Endothelial cell of umbilical vein (primary cell): ENCODE results near the gene AIF1L. TPM values are rescaled to one million over a fixed set of nuclear protein-coding genes. Genes with fewer than 3 reads are reported as not detected.

Experiments
- BruUV-seq: library from RNA; stranded (reverse); fragments of 400-500 nt; replicated peaks from 2 replicates; lab custom pipeline; 2021; lab: Mats Ljungman, UMichigan
- CTCF ChIA-PET: fragments of 300-600, 350-600 bp; sonication (Branson Sonifier 250); formaldehyde crosslinking; loops from one replicate; lab custom pipeline; 2021; ENCODE audit warnings: antibody characterized with exemption, inconsistent platforms; lab: Charles Lee
- POLR2A ChIA-PET: fragments of 300-600, 350-600 bp; sonication (Branson Sonifier 250); formaldehyde crosslinking; loops from one replicate; lab custom pipeline; 2021; ENCODE audit warnings: antibody characterized with exemption, inconsistent platforms; lab: Charles Lee
- DNase-seq: peaks from one replicate; pipeline ENCODE4 v3.0.0-alpha.2; 2011; ENCODE audit warnings: low read depth, low spot score
- FAIRE-seq: peaks from 2 replicates; lab custom pipeline; 2011; peaks lifted over from hg19 to GRCh38; lab: Jason Lieb, UNC
- H2AFZ ChIP-seq: 2 replicates; pipeline ENCODE4 v1.6.0; 2012; ENCODE audit warnings: low read depth, low read length, control low read depth, inconsistent platforms
- H3K27ac ChIP-seq: 2 replicates; pipeline ENCODE4 v1.5.1; 2011; ENCODE audit warnings: low read depth, mild to moderate bottlenecking, control low read depth, low read length, moderate library complexity; ENCODE audit not compliant: insufficient read depth
- H3K27me3 ChIP-seq, 2 experiments: 2 replicates each; pipeline versions ENCODE4 v1.6.0 to v1.6.1; 2011; ENCODE audit warnings: low read length in 2 of 2, mixed read lengths in 1 of 2; ENCODE audit not compliant: control insufficient read depth in 2 of 2, insufficient read depth in 2 of 2
- H3K36me3 ChIP-seq, 2 experiments: 2 replicates in 1 of 2; 3 replicates in 1 of 2; pipeline ENCODE4 v1.5.1; 2011; ENCODE audit warnings: low read length in 2 of 2, mild to moderate bottlenecking in 1 of 2, moderate library complexity in 1 of 2; ENCODE audit not compliant: control insufficient read depth in 2 of 2, insufficient read depth in 2 of 2; ENCODE audit errors: extremely low read depth in 1 of 2
- H3K4me1 ChIP-seq: 3 replicates; pipeline ENCODE4 v1.5.1; 2011; ENCODE audit warnings: mild to moderate bottlenecking, low read length; ENCODE audit not compliant: control insufficient read depth, insufficient read depth; ENCODE audit errors: extremely low read depth
- H3K4me2 ChIP-seq: 2 replicates; pipeline ENCODE4 v1.6.1; 2011; ENCODE audit warnings: low read length, control low read depth, mixed read lengths; ENCODE audit not compliant: insufficient read depth
- H3K4me3 ChIP-seq, 3 experiments: fragments of 200-600 bp in 1 of 3; sonication (generic), shearing (Covaris generic) in 1 of 3; replicated peaks in 1 of 3; 2 replicates each; pipeline ENCODE4 v1.5.1; 2011 to 2016; ENCODE audit warnings: control low read depth in 3 of 3, low read length in 3 of 3, mild to moderate bottlenecking in 2 of 3, inconsistent platforms in 1 of 3, low read depth in 1 of 3, moderate library complexity in 1 of 3; ENCODE audit not compliant: insufficient read depth in 1 of 3
- H3K79me2 ChIP-seq: 2 replicates; pipeline ENCODE4 v1.6.0; 2012; ENCODE audit warnings: low read length, inconsistent platforms; ENCODE audit not compliant: control insufficient read depth, insufficient read depth
- H3K9ac ChIP-seq: replicated peaks from 2 replicates; pipeline ENCODE3; 2011; ENCODE audit warnings: low read length, control low read depth; ENCODE audit not compliant: insufficient read depth; ENCODE audit errors: extremely low read depth
- H3K9me1 ChIP-seq: replicated peaks from 3 replicates; pipeline ENCODE4 v1.6.0; 2011; ENCODE audit warnings: mild to moderate bottlenecking, low read length; ENCODE audit not compliant: control insufficient read depth, insufficient read depth; ENCODE audit errors: extremely low read depth
- H3K9me3 ChIP-seq: replicated peaks from 2 replicates; pipeline ENCODE4 v1.5.1; 2012; ENCODE audit warnings: low read length, inconsistent platforms; ENCODE audit not compliant: control insufficient read depth, insufficient read depth
- H4K20me1 ChIP-seq: replicated peaks from 2 replicates; pipeline ENCODE3; 2011; ENCODE audit warnings: mild to moderate bottlenecking, low read length; ENCODE audit not compliant: control insufficient read depth, insufficient read depth; ENCODE audit errors: extremely low read depth
- EZH2 ChIP-seq: IDR thresholded peaks from 2 replicates; pipeline ENCODE4 v1.6.1; 2012; ENCODE audit warnings: borderline replicate concordance, low read depth, mild to moderate bottlenecking, moderate library complexity, low read length, inconsistent platforms; ENCODE audit not compliant: severe bottlenecking
- FOS ChIP-seq: IDR thresholded peaks from 2 replicates; pipeline ENCODE4 v1.6.1; 2011; ENCODE audit warnings: mild to moderate bottlenecking, low read length, moderate library complexity, borderline replicate concordance; ENCODE audit not compliant: insufficient read depth
- GATA2 ChIP-seq: IDR thresholded peaks from 2 replicates; pipeline ENCODE4 v1.7.0; 2011; ENCODE audit warnings: low read depth, mild to moderate bottlenecking, moderate library complexity, mixed read lengths, low read length; ENCODE audit not compliant: insufficient read length, insufficient read depth
- JUN ChIP-seq: IDR thresholded peaks from 2 replicates; pipeline ENCODE4 v1.6.1; 2011; ENCODE audit warnings: borderline replicate concordance, low read depth; ENCODE audit not compliant: insufficient read length, insufficient read depth
- MYC ChIP-seq: IDR thresholded peaks from one replicate; pipeline ENCODE4 v1.6.1; 2011; ENCODE audit warnings: mild to moderate bottlenecking, low read depth, low read length
- POLR2A ChIP-seq: IDR thresholded peaks from 2 replicates; pipeline ENCODE4 v1.6.1; 2012; ENCODE audit warnings: low read depth, mild to moderate bottlenecking, control low read depth, low read length
- POLR2AphosphoS5 ChIP-seq: IDR thresholded peaks from 2 replicates; pipeline ENCODE4 v1.6.1; 2012; ENCODE audit warnings: low read depth, mild to moderate bottlenecking, control low read depth, low read length, moderate library complexity; ENCODE audit not compliant: insufficient read depth
- dilution Hi-C: fragments of 300-500 bp; cut with MboI; formaldehyde crosslinking; loops from one replicate; pipeline ENCODE4 v1.15.0; 2019; ENCODE audit warnings: low sequenced_read_pairs; ENCODE audit not compliant: extremely low pct_ligation_motif_present
- intact Hi-C: fragments of 100-400 bp; cut with micrococcal nuclease; formaldehyde crosslinking; loops from one replicate; pipeline ENCODE4 v1.10.0; 2022
- polyA plus RNA-seq, 4 experiments: library from polyadenylated mRNA; depleted of rRNA in 3 of 4; stranded (reverse) in 3 of 4; unstranded in 1 of 4; fragments of >200 nt; gene quantifications; 2 replicates each; pipeline versions ENCODE4 v1.2.1 to v1.2.3, GENCODE V29; 2011 to 2012; ENCODE audit warnings: missing spikeins in 1 of 4
- total RNA-seq: library from RNA; stranded (reverse); gene quantifications from 2 replicates; pipeline ENCODE4 v1.2.3, GENCODE V29; 2021
- TF ChIP-seq, protein P1 (sequence below): IDR thresholded peaks from 2 replicates; pipeline ENCODE4 v1.6.1; 2011; ENCODE audit not compliant: insufficient read depth, insufficient read length
- TF ChIP-seq, protein P2 (sequence below), 2 donors: IDR thresholded peaks; 1 replicate in 1 of 2; 2 replicates in 1 of 2; pipeline ENCODE4 v1.5.1; 2011; ENCODE audit warnings: low read length in 2 of 2, mild to moderate bottlenecking in 2 of 2, moderate library complexity in 2 of 2, control low read depth in 1 of 2, inconsistent platforms in 1 of 2, low read depth in 1 of 2; ENCODE audit not compliant: insufficient read depth in 1 of 2; ENCODE audit errors: extremely low read depth in 1 of 2

AIF1L gene
- total and polyA plus RNA-seq, 2 donors (not counting 3 experiments of a cell fraction or from before 2014, with no cell fraction given) = 17.8 to 39.7 TPM

DNA sequence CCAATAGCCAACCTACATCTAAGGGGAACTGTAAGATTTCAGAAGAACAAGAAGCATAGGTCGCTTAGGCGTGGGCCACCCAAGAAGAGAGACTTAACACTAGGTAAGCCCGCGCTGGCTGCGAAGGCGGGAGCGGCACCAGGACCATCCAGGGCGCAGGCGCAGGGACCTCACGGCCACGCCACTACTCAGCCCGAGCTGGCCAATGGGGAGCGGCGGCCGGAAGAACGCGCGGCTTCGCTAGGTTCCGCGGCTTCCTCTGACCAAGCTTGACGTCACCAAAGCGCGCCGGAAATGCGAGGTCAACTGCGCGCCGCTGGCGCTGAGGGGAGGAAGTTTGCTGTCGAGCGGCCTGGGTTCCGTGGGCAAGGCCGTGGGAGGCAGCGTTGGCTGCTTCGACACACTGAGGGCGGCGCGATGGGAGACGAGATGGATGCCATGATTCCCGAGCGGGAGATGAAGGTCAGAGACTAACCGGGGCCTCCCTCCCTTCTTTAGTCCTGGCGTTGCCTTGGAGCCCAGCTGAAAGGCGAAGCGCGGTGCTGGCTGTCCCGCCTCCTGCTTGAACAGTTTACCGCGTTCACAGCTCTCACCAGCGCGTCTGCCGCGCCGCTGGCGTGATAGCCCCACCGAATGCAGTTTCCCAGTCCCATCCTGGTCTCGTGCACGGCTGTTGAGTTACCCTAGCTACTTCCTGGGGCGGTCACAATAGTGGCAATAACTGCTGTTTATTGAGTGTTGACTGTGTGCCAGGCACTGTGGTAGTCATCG, 29.1 kb downstream of the AIF1L start, which contains the start of gene NUP214:
TSS of gene NUP214 (plus strand) at position 299 of the 771 bp plus-strand sequence. CDS start at position 418, 119 bp downstream.
- no peaks in the 10 kb centered on the region for H3K27me3 ChIP-seq
- dilution Hi-C loops = no loop called here
- TSS peak; percentile 53 for BruUV-seq
- peak within 1 kb of the TSS; percentile 37 to 83 (median 65) for H3K4me3 ChIP-seq
- DNase-seq (peak; percentile 99), FAIRE-seq (peak; percentile 97)
- CTCF ChIA-PET = interaction anchor here (0.9 to 2.3 kb wide), 6 partner anchors 16 to 211 kb away, joined by 3 to 17 read pairs (median 7); partner anchors contain the start of gene AIF1L
- H3K27ac ChIP-seq = peak within 1 kb of the TSS; percentile 63
- POLR2A ChIA-PET = interaction anchor here (0.8 to 1.4 kb wide), 2 partner anchors 9 to 14 kb away, joined by 4 to 7 read pairs; no protein-coding TSS in a partner anchor
- no peaks in the 10 kb centered on the region for H4K20me1 ChIP-seq
- TF ChIP-seq POLR2A = peak; percentile 97
- no peak for TF ChIP-seq EZH2
- peak; percentile 51 for TF ChIP-seq MYC
- no peak for TF ChIP-seq GATA2
- TF ChIP-seq, protein P1, sequence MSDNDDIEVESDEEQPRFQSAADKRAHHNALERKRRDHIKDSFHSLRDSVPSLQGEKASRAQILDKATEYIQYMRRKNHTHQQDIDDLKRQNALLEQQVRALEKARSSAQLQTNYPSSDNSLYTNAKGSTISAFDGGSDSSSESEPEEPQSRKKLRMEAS = peak; percentile 52
- TF ChIP-seq POLR2AphosphoS5 = peak; percentile 95
- TF ChIP-seq, protein P2, sequence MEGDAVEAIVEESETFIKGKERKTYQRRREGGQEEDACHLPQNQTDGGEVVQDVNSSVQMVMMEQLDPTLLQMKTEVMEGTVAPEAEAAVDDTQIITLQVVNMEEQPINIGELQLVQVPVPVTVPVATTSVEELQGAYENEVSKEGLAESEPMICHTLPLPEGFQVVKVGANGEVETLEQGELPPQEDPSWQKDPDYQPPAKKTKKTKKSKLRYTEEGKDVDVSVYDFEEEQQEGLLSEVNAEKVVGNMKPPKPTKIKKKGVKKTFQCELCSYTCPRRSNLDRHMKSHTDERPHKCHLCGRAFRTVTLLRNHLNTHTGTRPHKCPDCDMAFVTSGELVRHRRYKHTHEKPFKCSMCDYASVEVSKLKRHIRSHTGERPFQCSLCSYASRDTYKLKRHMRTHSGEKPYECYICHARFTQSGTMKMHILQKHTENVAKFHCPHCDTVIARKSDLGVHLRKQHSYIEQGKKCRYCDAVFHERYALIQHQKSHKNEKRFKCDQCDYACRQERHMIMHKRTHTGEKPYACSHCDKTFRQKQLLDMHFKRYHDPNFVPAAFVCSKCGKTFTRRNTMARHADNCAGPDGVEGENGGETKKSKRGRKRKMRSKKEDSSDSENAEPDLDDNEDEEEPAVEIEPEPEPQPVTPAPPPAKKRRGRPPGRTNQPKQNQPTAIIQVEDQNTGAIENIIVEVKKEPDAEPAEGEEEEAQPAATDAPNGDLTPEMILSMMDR (IDR thresholded peaks at IDR 0.05; ENCODE audit: extremely low read depth in 1 of 2, insufficient read depth in 1 of 2, low read depth in 1 of 2, low read length in 2 of 2) = no peak
- TF ChIP-seq FOS = no peak
- TF ChIP-seq JUN = no peak
- H3K4me2 ChIP-seq = peak within 1 kb of the TSS; percentile 88
- H3K79me2 ChIP-seq = peaks cover 17% of the 10 kb centered on the region
- intact Hi-C loops = loop anchor here (1.0 kb wide), 2 partner anchors 8 to 67 kb away; no protein-coding TSS in a partner anchor
- H3K9ac ChIP-seq = peak within 1 kb of the TSS; percentile 89
- peaks cover 10% of the 10 kb centered on the region in 2 experiments for H3K36me3 ChIP-seq
- H2AFZ ChIP-seq = peak within 1 kb of the TSS; percentile 18
- H3K4me1 ChIP-seq = peaks cover 11% of the 10 kb centered on the region
- no peaks in the 10 kb centered on the region for H3K9me1 ChIP-seq
- no peaks in the 10 kb centered on the region for H3K9me3 ChIP-seq
